Panc1 (cell line): ENCODE results near the gene PRPF31. TPM values are rescaled to one million over a fixed set of nuclear protein-coding genes. Genes with fewer than 3 reads are reported as not detected.
A peak's percentile ranks its signal among the peaks of the same experiment; 100 is the strongest.

ENCODE experiments used
- ATAC-seq: fragments of 200-7000 bp; cut with Tn5 transposase; 2 replicates; pipeline ENCODE4 v1.9.1; 2020; ENCODE audit warnings: mild to moderate bottlenecking, moderate library complexity
- BruUV-seq: library from RNA; stranded (reverse); fragments of 400-500 nt; replicated peaks from 2 replicates; lab custom pipeline; 2021; lab: Mats Ljungman, UMichigan
- CTCF ChIA-PET: fragments of 300-600 bp; sonication (Branson Sonifier 250); formaldehyde crosslinking; loops from one replicate; lab custom pipeline; 2022; ENCODE audit warnings: antibody characterized with exemption; lab: Charles Lee
- POLR2A ChIA-PET: fragments of 300-600 bp; sonication (Branson Sonifier 250); formaldehyde crosslinking; loops from one replicate; lab custom pipeline; 2022; ENCODE audit warnings: antibody characterized with exemption; lab: Charles Lee
- DNase-seq: peaks from one replicate; pipeline ENCODE4 v3.0.0-alpha.2; 2010; ENCODE audit warnings: low read depth, low spot score
- H3K27ac ChIP-seq: 2 replicates; pipeline ENCODE4 v1.5.1; 2011; ENCODE audit warnings: mild to moderate bottlenecking, low read length, inconsistent platforms
- H3K27me3 ChIP-seq: fragments of 200-500 bp; sonication (Bioruptor generic); 2 replicates; pipeline ENCODE4 v1.6.0; 2014; ENCODE audit warnings: low read length, inconsistent platforms; ENCODE audit not compliant: control insufficient read depth, insufficient read depth
- H3K36me3 ChIP-seq: fragments of 200-500 bp; sonication (Bioruptor generic); 2 replicates; pipeline ENCODE4 v1.5.1; 2014; ENCODE audit warnings: inconsistent platforms, mild to moderate bottlenecking, low read length, moderate library complexity; ENCODE audit not compliant: control insufficient read depth, insufficient read depth
- H3K4me1 ChIP-seq: 2 replicates; pipeline ENCODE4 v1.5.1; 2011; ENCODE audit warnings: inconsistent platforms, mild to moderate bottlenecking, low read length, moderate library complexity; ENCODE audit not compliant: control insufficient read depth, insufficient read depth
- H3K4me3 ChIP-seq, 2 experiments: 2 replicates each; pipeline ENCODE4 v1.5.1; 2011 to 2012; ENCODE audit warnings: low read depth in 2 of 2, low read length in 2 of 2, mild to moderate bottlenecking in 2 of 2, inconsistent platforms in 1 of 2, moderate library complexity in 1 of 2
- H3K9me3 ChIP-seq: fragments of 200-500 bp; sonication (Bioruptor generic); 2 replicates; pipeline ENCODE4 v1.5.1; 2014; ENCODE audit warnings: low read depth, mild to moderate bottlenecking, inconsistent platforms, low read length, moderate library complexity; ENCODE audit not compliant: control insufficient read depth, insufficient read depth
- CTCF ChIP-seq: fragments of 450-650 bp; IDR thresholded peaks from 2 replicates; pipeline ENCODE4 v1.5.1; 2017; ENCODE audit warnings: mild to moderate bottlenecking
- POLR2AphosphoS5 ChIP-seq: IDR thresholded peaks from 2 replicates; pipeline ENCODE4 v1.6.1; 2012; ENCODE audit warnings: mild to moderate bottlenecking, low read depth, low read length, moderate library complexity
- REST ChIP-seq, 2 experiments: IDR thresholded peaks; 2 replicates each; pipeline ENCODE4 v1.6.1; 2011 to 2012; ENCODE audit warnings: low read depth in 2 of 2, control low read depth in 1 of 2, low read length in 1 of 2, mild to moderate bottlenecking in 1 of 2, moderate library complexity in 1 of 2; ENCODE audit not compliant: insufficient read depth in 1 of 2
- SIN3A ChIP-seq: IDR thresholded peaks from 2 replicates; pipeline ENCODE4 v1.6.1; 2012; ENCODE audit warnings: low read depth, mild to moderate bottlenecking, low read length, moderate library complexity, borderline replicate concordance; ENCODE audit not compliant: insufficient read depth
- TCF7L2 ChIP-seq: IDR thresholded peaks from 2 replicates; pipeline ENCODE4 v1.6.1; 2011; ENCODE audit warnings: mild to moderate bottlenecking, low read depth, low read length, inconsistent platforms
- in situ Hi-C: cut with HindIII; loops from 2 replicates; pipeline ENCODE4 v1.10.0; 2016; ENCODE audit warnings: low sequenced_read_pairs, low pct_unique_long_range_greater_than_20kb
- intact Hi-C: fragments of 100-400 bp; cut with micrococcal nuclease; formaldehyde crosslinking; loops from one replicate; pipeline ENCODE4 v1.10.0; 2022; ENCODE audit not compliant: unreplicated experiment
- total RNA-seq: library from RNA; stranded (reverse); gene quantifications from one replicate; pipeline ENCODE4 v1.2.1, GENCODE V29; 2021; ENCODE audit not compliant: unreplicated experiment

Gene PRPF31
- total RNA-seq, 1 experiment from 2014 or later, result 117 TPM

GRCh38 chr19:54159352-54160181 lies 44.0 kb downstream of the PRPF31 start, which contains the start of gene LENG1:
Gene LENG1 (minus strand): TSS chr19:54159721. CDS start chr19:54159695, 26 bp downstream.
- intact Hi-C loops (no loop called here), in situ Hi-C loops (no loop called here)
- BruUV-seq, result no TSS peak
- peak; percentile 100 for DNase-seq
- ChIA-PET CTCF (no interaction called here), POLR2A (interaction anchor here (1.5 kb wide), 1 partner anchor 23 kb away, joined by 4 read pairs; the partner anchor contains the start of gene CNOT3)
- peak within 1 kb of the TSS; percentile 99 for H3K27ac ChIP-seq
- peaks cover 27% of the 10 kb centered on the region for H3K4me1 ChIP-seq
- ATAC-seq, result peak; percentile 83
- H3K27me3 ChIP-seq, result no peaks in the 10 kb centered on the region
- no peaks in the 10 kb centered on the region for H3K9me3 ChIP-seq
- TF ChIP-seq TCF7L2, result peak; percentile 90
- no peak for TF ChIP-seq CTCF
- TF ChIP-seq SIN3A, result peak; percentile 97
- peak; percentile 78 for TF ChIP-seq POLR2AphosphoS5
- TF ChIP-seq REST (IDR thresholded peaks at IDR 0.05; ENCODE audit: insufficient read depth in 1 of 2, low read depth in 2 of 2, low read length in 1 of 2), result no peak
- H3K36me3 ChIP-seq, result peaks cover 5% of the 10 kb centered on the region
- H3K4me3 ChIP-seq, result peak within 1 kb of the TSS; percentile 84 to 97

- in situ Hi-C loops, result no loop called here
- ATAC-seq (peak; percentile 4), DNase-seq (no peak)
- Histone ChIP-seq H3K27ac (peak overlapping the region; percentile 92), H3K36me3 (peaks cover 3% of the 10 kb centered on the region), H3K9me3 (no peaks in the 10 kb centered on the region), H3K4me3 (peak overlapping the region; percentile 76 to 84), H3K4me1 (peaks cover 22% of the 10 kb centered on the region), H3K27me3 (no peaks in the 10 kb centered on the region)
- CTCF ChIA-PET, result no interaction called here
- intact Hi-C loops, result no loop called here
- TF ChIP-seq POLR2AphosphoS5, result no peak
- TF ChIP-seq CTCF, result no peak
- TF ChIP-seq REST (IDR thresholded peaks at IDR 0.05; ENCODE audit: insufficient read depth in 1 of 2, low read depth in 2 of 2, low read length in 1 of 2), result no peak
- TF ChIP-seq SIN3A, result no peak
- no peak for TF ChIP-seq TCF7L2
- POLR2A ChIA-PET, result interaction anchor here (0.7 kb wide), 1 partner anchor 29 kb away, joined by 3 read pairs; the partner anchor contains the start of gene MBOAT7
- BruUV-seq, result TSS peak; percentile 91
Measured at GRCh38 chr19:54160182-54160811, 44.7 kb downstream of the PRPF31 start.
